Caco-2 (cell line): ENCODE measurements around the gene MYH6. TPM values are rescaled to one million over a fixed set of nuclear protein-coding genes. Genes with fewer than 3 reads are reported as not detected.

ENCODE experiments used
- BruUV-seq: library from RNA; stranded (reverse); fragments of 400-500 nt; replicated peaks from 2 replicates; lab custom pipeline; 2021; lab: Mats Ljungman, UMichigan
- CTCF ChIA-PET: fragments of 300-600 bp; sonication (Branson Sonifier 250); formaldehyde crosslinking; loops from one replicate; lab custom pipeline; 2022; ENCODE audit warnings: antibody characterized with exemption; lab: Charles Lee
- POLR2A ChIA-PET: fragments of 300-600 bp; sonication (Branson Sonifier 250); formaldehyde crosslinking; loops from one replicate; lab custom pipeline; 2022; ENCODE audit warnings: antibody characterized with exemption; lab: Charles Lee
- DNase-seq, 2 experiments: peaks; one replicate each; pipeline versions ENCODE4 v3.0.0 to v3.0.0-alpha.2; 2020 to 2022
- H3K27me3 ChIP-seq: replicated peaks from 2 replicates; pipeline ENCODE4 v1.6.0; 2011; ENCODE audit warnings: low read length; ENCODE audit not compliant: control insufficient read depth, insufficient read depth
- H3K36me3 ChIP-seq: 2 replicates; pipeline ENCODE4 v1.5.1; 2011; ENCODE audit warnings: low read length; ENCODE audit not compliant: control insufficient read depth, insufficient read depth
- H3K4me1 ChIP-seq: fragments of 250-450 bp; sonication (Bioruptor Pico); 2 replicates; pipeline ENCODE4 v1.5.1; 2020; ENCODE audit warnings: mild to moderate bottlenecking
- H3K4me3 ChIP-seq: 2 replicates; pipeline ENCODE4 v1.5.1; 2011; ENCODE audit warnings: low read depth, mild to moderate bottlenecking, control low read depth, low read length
- H3K9me3 ChIP-seq: fragments of 250-450 bp; sonication (Bioruptor Pico); 2 replicates; pipeline ENCODE4 v1.5.1; 2020; ENCODE audit warnings: mild to moderate bottlenecking, moderate library complexity
- H3K27ac Mint-ChIP-seq: one replicate; pipeline ENCODE4 v1.8.0; 2022; ENCODE audit warnings: mixed read lengths; ENCODE audit not compliant: unreplicated experiment
- H3K27me3 Mint-ChIP-seq: one replicate; pipeline ENCODE4 v1.8.0; 2022; ENCODE audit warnings: mixed read lengths; ENCODE audit not compliant: insufficient read depth, unreplicated experiment
- H3K36me3 Mint-ChIP-seq: one replicate; pipeline ENCODE4 v1.8.0; 2022; ENCODE audit warnings: mild to moderate bottlenecking, mixed read lengths; ENCODE audit not compliant: insufficient read depth, unreplicated experiment
- H3K4me1 Mint-ChIP-seq: one replicate; pipeline ENCODE4 v1.8.0; 2022; ENCODE audit warnings: low read depth, mixed read lengths; ENCODE audit not compliant: unreplicated experiment
- H3K4me3 Mint-ChIP-seq: one replicate; pipeline ENCODE4 v1.8.0; 2022; ENCODE audit warnings: mild to moderate bottlenecking, moderate library complexity, mixed read lengths; ENCODE audit not compliant: unreplicated experiment
- H3K9me3 Mint-ChIP-seq: one replicate; pipeline ENCODE4 v1.8.0; 2022; ENCODE audit warnings: mixed read lengths; ENCODE audit not compliant: unreplicated experiment
- intact Hi-C: fragments of 100-400 bp; cut with micrococcal nuclease; formaldehyde crosslinking; loops from one replicate; pipeline ENCODE4 v1.10.0; 2022; ENCODE audit not compliant: unreplicated experiment
- total RNA-seq: library from RNA; stranded (reverse); gene quantifications from 2 replicates; pipeline ENCODE4 v1.2.3, GENCODE V29; 2022
- TF ChIP-seq, protein P1 (sequence below), 2 experiments: fragments of 200-600 bp in 1 of 2; IDR thresholded peaks; 1 replicate in 1 of 2; 2 replicates in 1 of 2; pipeline versions ENCODE4 v1.5.1 to v1.8.0; 2011 to 2022; ENCODE audit warnings: antibody characterized with exemption in 1 of 2, control low read depth in 1 of 2, inconsistent platforms in 1 of 2, low read depth in 1 of 2, low read length in 1 of 2, mild to moderate bottlenecking in 1 of 2, moderate library complexity in 1 of 2; ENCODE audit not compliant: insufficient read depth in 1 of 2, severe bottlenecking in 1 of 2, unreplicated experiment in 1 of 2

Gene MYH6
- total RNA-seq, 1 experiment from 2014 or later = not detected

DNA sequence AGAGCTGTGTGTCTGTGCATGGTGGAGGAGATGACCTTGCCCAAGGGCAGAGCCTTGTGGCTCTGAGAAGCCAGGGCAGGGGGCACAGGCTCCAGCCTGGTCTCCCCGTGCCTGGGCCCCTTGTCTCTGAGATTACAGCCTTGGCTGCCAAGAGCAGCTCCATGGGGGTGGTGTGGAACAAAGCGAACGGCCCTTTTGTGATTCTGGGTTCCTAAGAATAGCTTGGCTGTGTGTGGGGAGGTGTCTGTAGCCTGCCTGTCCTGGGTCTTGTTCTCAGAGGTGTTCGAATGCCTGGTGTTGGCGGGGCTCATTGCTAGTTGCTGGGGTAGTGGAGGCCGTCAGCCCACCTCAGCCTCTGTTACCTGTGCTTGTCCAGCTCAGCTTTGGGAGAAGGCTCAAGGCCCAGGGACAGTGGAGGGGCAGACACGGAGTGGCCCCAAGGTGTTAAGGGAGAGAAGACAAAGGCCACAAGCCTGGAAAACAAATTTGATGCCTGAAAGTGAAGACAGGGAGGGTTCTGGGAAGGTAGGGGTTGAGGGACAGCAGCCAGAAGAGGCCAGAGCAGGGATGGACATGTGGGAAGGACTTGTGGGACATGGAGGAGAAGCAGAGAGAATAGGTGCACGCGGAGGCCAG is 34.8 kb upstream of the MYH6 start:
- peaks cover 6% of the 10 kb centered on the region for H3K4me1 Mint-ChIP-seq
- DNase-seq = no peak

DNA sequence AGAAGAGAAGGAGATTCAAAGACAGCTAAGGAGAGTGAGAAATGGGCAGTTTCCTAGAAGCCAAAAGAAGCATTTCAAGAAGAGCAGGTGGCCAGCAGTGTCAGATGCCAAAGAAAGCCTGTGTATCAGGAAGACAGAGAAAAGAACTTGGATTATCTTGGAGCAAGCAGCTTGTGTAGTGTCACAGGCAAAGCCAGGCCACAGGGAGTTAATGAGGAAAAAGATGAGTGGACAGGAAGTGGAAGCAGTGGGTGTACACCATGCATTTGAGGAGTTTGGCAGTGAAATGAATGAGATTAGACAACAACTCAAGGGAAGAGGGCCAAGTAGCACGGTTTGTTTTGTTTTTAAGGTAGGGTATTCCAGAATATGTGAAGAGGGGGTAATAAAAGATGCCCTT is 33.0 kb upstream of the MYH6 start:
- peaks cover 3% of the 10 kb centered on the region for H3K27me3 Mint-ChIP-seq
- no peaks in the 10 kb centered on the region for H3K36me3 Mint-ChIP-seq
- intact Hi-C loops = no loop called here
- BruUV-seq = no TSS peak
- POLR2A ChIA-PET = no interaction called here
- Histone ChIP-seq H3K36me3 (no peaks in the 10 kb centered on the region), H3K9me3 (no peaks in the 10 kb centered on the region), H3K4me1 (peaks cover under 1% of the 10 kb centered on the region), H3K27me3 (no peaks in the 10 kb centered on the region), H3K4me3 (no peak overlapping the region)
- no peaks in the 10 kb centered on the region for H3K4me1 Mint-ChIP-seq
- CTCF ChIA-PET = no interaction called here
- TF ChIP-seq, protein P1, sequence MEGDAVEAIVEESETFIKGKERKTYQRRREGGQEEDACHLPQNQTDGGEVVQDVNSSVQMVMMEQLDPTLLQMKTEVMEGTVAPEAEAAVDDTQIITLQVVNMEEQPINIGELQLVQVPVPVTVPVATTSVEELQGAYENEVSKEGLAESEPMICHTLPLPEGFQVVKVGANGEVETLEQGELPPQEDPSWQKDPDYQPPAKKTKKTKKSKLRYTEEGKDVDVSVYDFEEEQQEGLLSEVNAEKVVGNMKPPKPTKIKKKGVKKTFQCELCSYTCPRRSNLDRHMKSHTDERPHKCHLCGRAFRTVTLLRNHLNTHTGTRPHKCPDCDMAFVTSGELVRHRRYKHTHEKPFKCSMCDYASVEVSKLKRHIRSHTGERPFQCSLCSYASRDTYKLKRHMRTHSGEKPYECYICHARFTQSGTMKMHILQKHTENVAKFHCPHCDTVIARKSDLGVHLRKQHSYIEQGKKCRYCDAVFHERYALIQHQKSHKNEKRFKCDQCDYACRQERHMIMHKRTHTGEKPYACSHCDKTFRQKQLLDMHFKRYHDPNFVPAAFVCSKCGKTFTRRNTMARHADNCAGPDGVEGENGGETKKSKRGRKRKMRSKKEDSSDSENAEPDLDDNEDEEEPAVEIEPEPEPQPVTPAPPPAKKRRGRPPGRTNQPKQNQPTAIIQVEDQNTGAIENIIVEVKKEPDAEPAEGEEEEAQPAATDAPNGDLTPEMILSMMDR (IDR thresholded peaks at IDR 0.05; ENCODE audit: insufficient read depth in 1 of 2, low read depth in 1 of 2, low read length in 1 of 2, severe bottlenecking in 1 of 2, unreplicated experiment in 1 of 2) = no peak
- H3K4me3 Mint-ChIP-seq = no peak overlapping the region
- DNase-seq = no peak
- H3K9me3 Mint-ChIP-seq = no peaks in the 10 kb centered on the region
- no peak overlapping the region for H3K27ac Mint-ChIP-seq

More for the DNA sequence above, 34.8 kb upstream of the MYH6 start:
- Mint-ChIP-seq H3K36me3 (no peaks in the 10 kb centered on the region), H3K4me3 (no peak overlapping the region), H3K9me3 (no peaks in the 10 kb centered on the region), H3K27ac (no peak overlapping the region), H3K27me3 (peaks cover 3% of the 10 kb centered on the region)
- ChIA-PET POLR2A (no interaction called here), CTCF (interaction anchor here (1.3 kb wide), 1 partner anchor 36 kb away, joined by 3 read pairs; no protein-coding TSS in a partner anchor)
- TF ChIP-seq, protein P1 (IDR thresholded peaks at IDR 0.05; ENCODE audit: insufficient read depth in 1 of 2, low read depth in 1 of 2, low read length in 1 of 2, severe bottlenecking in 1 of 2, unreplicated experiment in 1 of 2) = no peak
- Histone ChIP-seq H3K27me3 (no peaks in the 10 kb centered on the region), H3K36me3 (no peaks in the 10 kb centered on the region), H3K9me3 (no peaks in the 10 kb centered on the region), H3K4me3 (no peak overlapping the region), H3K4me1 (no peaks in the 10 kb centered on the region)
- intact Hi-C loops = no loop called here
- BruUV-seq = no TSS peak

DNA sequence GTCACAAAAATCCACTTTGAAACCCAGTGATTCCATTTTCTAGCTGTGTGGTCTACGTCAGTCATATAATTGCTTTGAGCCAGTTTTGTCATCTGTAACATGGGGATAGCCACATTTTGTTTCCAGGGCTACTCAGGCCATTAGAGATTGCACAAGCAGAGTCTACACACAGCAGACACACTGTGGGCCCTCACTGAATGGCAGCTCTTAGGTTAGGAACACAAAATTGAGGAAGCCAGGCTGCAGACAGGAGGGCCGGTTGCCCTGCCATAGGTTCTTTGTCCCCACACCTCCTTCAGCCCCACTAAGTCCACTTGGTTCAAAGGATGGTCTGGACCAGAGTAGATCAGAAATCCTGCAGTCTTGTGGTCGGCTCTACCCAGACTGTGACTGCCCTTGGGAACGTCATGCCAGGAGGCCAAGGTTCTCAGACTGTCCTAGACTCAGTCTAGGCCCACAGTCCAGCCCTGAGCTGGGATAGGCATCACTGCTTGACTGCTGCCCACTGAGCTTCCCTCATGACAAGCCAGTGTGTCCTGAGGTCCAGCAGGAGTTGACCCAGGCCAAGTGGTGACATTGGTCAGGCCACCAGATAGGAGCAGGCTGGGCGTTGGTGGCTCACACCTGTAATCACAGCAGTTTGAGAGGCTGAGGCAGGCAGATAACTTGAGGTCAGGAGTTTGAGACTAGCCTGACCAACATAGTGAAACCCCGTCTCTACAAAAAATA is 31.2 kb upstream of the MYH6 start:
- H3K27ac Mint-ChIP-seq = no peak overlapping the region
- CTCF ChIA-PET = no interaction called here
- BruUV-seq = no TSS peak
- intact Hi-C loops = no loop called here
- no peaks in the 10 kb centered on the region for H3K4me1 Mint-ChIP-seq
- H3K4me3 Mint-ChIP-seq = no peak overlapping the region
- Histone ChIP-seq H3K27me3 (no peaks in the 10 kb centered on the region), H3K36me3 (no peaks in the 10 kb centered on the region), H3K9me3 (no peaks in the 10 kb centered on the region), H3K4me1 (peaks cover 12% of the 10 kb centered on the region), H3K4me3 (no peak overlapping the region)
- H3K9me3 Mint-ChIP-seq = no peaks in the 10 kb centered on the region
- H3K27me3 Mint-ChIP-seq = no peaks in the 10 kb centered on the region
- TF ChIP-seq, protein P1 (IDR thresholded peaks at IDR 0.05; ENCODE audit: insufficient read depth in 1 of 2, low read depth in 1 of 2, low read length in 1 of 2, severe bottlenecking in 1 of 2, unreplicated experiment in 1 of 2) = no peak
- DNase-seq = no peak
- no peaks in the 10 kb centered on the region for H3K36me3 Mint-ChIP-seq
- POLR2A ChIA-PET = no interaction called here
